Nephron progenitor cell (in vitro differentiated cells): ENCODE measurements around the gene WDR91.
"Not testable (repeated sequence)": the region's sequence is repeated elsewhere in the genome, so short reads cannot be mapped to it uniquely, and the experiment has no call there.

Source experiments
- DNase-seq: peaks from one replicate; pipeline ENCODE4 v3.0.0; 2021
- H3K27ac Mint-ChIP-seq: 2 replicates; pipeline ENCODE4 v1.8.0; 2021; ENCODE audit warnings: mild to moderate bottlenecking, moderate library complexity, mixed read lengths
- H3K27me3 Mint-ChIP-seq: 2 replicates; pipeline ENCODE4 v1.8.0; 2021; ENCODE audit warnings: mild to moderate bottlenecking, low read depth, mixed read lengths; ENCODE audit not compliant: poor library complexity
- H3K36me3 Mint-ChIP-seq: 2 replicates; pipeline ENCODE4 v1.8.0; 2021; ENCODE audit warnings: low read depth, mixed read lengths
- H3K4me1 Mint-ChIP-seq: 2 replicates; pipeline ENCODE4 v1.8.0; 2021; ENCODE audit warnings: mixed read lengths
- H3K4me3 Mint-ChIP-seq: 2 replicates; pipeline ENCODE4 v1.8.0; 2021; ENCODE audit warnings: mild to moderate bottlenecking, moderate library complexity, mixed read lengths
- H3K9me3 Mint-ChIP-seq: 2 replicates; pipeline ENCODE4 v1.8.0; 2021; ENCODE audit warnings: mild to moderate bottlenecking, moderate library complexity, mixed read lengths
- TF ChIP-seq, protein P1 (sequence below): fragments of 200-600 bp; sonication (generic); IDR thresholded peaks from 2 replicates; pipeline ENCODE4 v1.5.0; 2021; ENCODE audit warnings: antibody characterized with exemption

Gene WDR91

DNA sequence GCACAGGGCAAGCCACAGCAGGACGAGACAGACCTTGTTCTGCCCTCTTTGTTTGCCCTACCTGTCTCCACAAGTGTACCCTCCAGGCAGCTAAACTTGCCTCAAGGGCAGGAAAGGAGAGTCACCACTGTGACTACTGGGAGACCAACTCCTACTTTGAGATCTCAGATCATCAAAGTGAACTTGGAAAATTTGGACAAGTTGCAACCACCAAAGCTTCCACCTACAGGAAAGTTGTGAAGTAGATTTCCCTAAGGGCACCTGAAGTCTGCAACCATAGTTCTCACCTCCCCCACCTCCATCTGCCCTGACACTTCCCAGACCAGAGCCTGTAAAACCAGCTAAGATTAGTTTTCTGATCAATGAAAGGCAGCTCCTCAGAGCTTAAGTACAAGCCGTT lies 2.5 kb upstream of the WDR91 start:
- DNase-seq, result no peak
- peaks cover 12% of the 10 kb centered on the region for H3K4me1 Mint-ChIP-seq
- no peaks in the 10 kb centered on the region for H3K36me3 Mint-ChIP-seq
- no peak overlapping the region for H3K27ac Mint-ChIP-seq
- peaks cover 10% of the 10 kb centered on the region for H3K27me3 Mint-ChIP-seq
- peak overlapping the region; percentile 47 for H3K4me3 Mint-ChIP-seq
- H3K9me3 Mint-ChIP-seq, result no peaks in the 10 kb centered on the region
- TF ChIP-seq, protein P1, sequence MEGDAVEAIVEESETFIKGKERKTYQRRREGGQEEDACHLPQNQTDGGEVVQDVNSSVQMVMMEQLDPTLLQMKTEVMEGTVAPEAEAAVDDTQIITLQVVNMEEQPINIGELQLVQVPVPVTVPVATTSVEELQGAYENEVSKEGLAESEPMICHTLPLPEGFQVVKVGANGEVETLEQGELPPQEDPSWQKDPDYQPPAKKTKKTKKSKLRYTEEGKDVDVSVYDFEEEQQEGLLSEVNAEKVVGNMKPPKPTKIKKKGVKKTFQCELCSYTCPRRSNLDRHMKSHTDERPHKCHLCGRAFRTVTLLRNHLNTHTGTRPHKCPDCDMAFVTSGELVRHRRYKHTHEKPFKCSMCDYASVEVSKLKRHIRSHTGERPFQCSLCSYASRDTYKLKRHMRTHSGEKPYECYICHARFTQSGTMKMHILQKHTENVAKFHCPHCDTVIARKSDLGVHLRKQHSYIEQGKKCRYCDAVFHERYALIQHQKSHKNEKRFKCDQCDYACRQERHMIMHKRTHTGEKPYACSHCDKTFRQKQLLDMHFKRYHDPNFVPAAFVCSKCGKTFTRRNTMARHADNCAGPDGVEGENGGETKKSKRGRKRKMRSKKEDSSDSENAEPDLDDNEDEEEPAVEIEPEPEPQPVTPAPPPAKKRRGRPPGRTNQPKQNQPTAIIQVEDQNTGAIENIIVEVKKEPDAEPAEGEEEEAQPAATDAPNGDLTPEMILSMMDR, result no peak

DNA sequence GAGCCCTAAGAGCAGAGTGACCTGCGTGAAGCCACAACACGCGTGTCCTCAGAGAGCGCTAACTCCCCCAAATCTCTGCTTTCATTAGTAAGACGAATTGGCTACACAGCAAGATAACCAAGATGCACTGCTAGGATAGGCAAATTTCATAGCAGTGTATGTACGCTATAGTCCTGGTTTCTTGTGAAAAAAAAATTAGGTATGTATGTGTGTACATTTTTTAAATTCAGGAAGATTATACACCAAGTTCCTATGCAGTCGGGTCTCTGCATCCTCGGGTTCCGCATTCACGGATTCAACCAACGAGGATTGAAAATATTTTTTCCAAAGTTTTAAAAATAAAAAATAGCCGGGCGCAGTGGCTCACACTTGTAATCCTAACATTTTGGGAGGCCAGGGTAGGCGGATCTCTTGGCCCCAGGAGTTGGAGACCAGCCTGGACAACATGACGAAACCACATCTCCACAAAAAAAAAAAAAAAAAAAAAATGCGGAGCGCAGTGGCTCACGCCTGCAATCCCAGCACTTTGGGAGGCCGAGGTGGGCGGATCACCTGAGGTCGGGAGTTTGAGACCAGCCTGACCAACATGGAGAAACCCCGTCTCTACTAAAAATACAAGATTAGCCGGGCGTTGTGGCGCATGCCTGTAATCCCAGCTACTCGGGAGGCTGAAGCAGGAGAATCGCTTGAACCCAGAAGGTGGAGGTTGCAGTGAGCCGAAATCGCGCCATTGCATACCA lies 790 bp upstream of the WDR91 start:
- not testable (repeated sequence) for H3K36me3 Mint-ChIP-seq, H3K9me3 Mint-ChIP-seq, DNase-seq
- peaks cover 10% of the 10 kb centered on the region for H3K27me3 Mint-ChIP-seq
- H3K4me1 Mint-ChIP-seq, result peaks cover 29% of the 10 kb centered on the region
- H3K4me3 Mint-ChIP-seq, result peak overlapping the region; percentile 95
- peak overlapping the region; percentile 13 for H3K27ac Mint-ChIP-seq

DNA sequence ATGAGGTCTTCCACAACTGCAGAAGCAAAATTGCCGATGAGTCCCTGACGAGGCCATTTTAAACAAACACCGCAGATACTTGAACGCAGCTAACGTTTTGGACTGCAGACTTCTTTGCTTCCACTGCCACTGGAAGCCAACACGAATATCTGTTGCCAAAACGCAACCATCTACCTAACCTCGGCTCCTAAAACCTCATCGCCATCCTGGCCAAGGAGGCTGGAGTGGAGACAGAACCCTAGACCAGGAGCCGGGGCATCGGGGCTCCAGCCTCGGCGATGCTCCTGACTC lies 493 bp downstream of the WDR91 start:
- DNase-seq, result no peak
- H3K27me3 Mint-ChIP-seq, result peaks cover 10% of the 10 kb centered on the region
- H3K36me3 Mint-ChIP-seq, result peaks cover under 1% of the 10 kb centered on the region
- peak overlapping the region; percentile 95 for H3K4me3 Mint-ChIP-seq
- no peak overlapping the region for H3K27ac Mint-ChIP-seq
- no peaks in the 10 kb centered on the region for H3K9me3 Mint-ChIP-seq
- peaks cover 25% of the 10 kb centered on the region for H3K4me1 Mint-ChIP-seq
- TF ChIP-seq, protein P1, result no peak

DNA sequence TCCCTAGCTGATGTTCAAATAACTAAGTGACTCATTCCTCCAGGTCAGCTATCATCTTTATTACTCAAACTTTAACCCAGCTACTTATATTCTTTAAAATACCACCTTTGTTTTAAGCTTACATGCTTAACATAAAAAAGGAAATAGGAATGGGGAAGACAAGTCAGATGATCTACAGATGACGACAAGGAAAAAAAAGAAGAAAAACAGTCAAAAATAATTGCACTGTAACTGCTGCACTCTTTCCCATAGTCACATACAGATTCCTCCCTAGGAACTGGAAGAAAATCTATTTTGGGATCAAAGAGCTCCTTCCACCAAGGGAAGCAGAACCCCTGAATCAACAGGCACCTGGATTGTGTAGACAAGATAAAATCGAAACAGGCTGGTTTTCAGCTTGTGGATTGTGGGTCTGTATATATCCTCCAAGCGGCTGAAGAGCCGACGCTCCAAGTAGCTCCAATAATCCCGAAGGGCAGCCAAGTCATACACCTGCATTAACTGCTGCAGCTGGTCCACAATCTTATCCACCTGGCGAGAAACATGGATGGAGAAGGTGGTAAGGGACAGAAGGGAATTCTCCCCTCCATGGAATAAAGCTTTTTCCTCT lies 2.0 kb downstream of the WDR91 start:
- no peak for DNase-seq

DNA sequence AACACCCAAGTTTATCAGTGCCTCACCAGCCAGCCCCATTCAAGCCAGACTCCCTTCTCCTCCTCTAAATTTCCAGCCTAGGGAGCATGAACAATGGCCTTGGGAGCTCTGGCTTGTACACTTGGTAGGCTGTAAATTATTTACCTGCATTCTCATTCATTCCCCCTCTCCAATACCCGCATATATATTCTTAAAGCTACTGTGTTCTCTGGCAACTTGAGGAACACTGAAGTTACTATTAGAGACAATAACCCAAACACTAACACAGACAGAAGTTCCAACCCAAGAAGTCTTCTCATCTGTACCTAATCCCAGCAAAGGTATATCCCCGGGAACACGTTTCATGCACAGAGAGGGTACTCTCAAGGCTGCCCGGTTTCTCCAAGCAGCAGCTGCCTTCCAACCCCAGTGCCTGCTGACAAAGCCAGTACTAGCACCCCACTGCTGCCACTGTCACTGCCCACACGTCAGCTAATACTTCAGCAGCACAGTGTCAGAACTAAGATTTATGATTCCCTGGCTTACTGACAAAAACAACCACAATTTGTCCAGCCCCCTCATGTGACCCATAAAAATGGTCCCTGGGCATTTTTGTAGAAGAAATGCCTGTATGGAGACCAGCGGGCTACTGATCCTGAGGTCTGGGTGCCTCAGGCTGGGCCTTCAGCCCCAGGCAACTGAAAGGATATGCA lies 3.1 kb downstream of the WDR91 start:
- Mint-ChIP-seq H3K27me3 (peaks cover 10% of the 10 kb centered on the region), H3K9me3 (no peaks in the 10 kb centered on the region), H3K4me1 (peaks cover 25% of the 10 kb centered on the region), H3K36me3 (peaks cover 10% of the 10 kb centered on the region), H3K4me3 (peak overlapping the region; percentile 16), H3K27ac (peak overlapping the region; percentile 37)
- DNase-seq, result no peak
- TF ChIP-seq, protein P1, result no peak

More for the DNA sequence above, 2.0 kb downstream of the WDR91 start:
- Mint-ChIP-seq H3K27ac (no peak overlapping the region), H3K9me3 (no peaks in the 10 kb centered on the region), H3K4me1 (peaks cover 25% of the 10 kb centered on the region), H3K4me3 (peak overlapping the region; percentile 44), H3K27me3 (peaks cover 10% of the 10 kb centered on the region), H3K36me3 (peaks cover 10% of the 10 kb centered on the region)
- TF ChIP-seq, protein P1, result no peak

DNA sequence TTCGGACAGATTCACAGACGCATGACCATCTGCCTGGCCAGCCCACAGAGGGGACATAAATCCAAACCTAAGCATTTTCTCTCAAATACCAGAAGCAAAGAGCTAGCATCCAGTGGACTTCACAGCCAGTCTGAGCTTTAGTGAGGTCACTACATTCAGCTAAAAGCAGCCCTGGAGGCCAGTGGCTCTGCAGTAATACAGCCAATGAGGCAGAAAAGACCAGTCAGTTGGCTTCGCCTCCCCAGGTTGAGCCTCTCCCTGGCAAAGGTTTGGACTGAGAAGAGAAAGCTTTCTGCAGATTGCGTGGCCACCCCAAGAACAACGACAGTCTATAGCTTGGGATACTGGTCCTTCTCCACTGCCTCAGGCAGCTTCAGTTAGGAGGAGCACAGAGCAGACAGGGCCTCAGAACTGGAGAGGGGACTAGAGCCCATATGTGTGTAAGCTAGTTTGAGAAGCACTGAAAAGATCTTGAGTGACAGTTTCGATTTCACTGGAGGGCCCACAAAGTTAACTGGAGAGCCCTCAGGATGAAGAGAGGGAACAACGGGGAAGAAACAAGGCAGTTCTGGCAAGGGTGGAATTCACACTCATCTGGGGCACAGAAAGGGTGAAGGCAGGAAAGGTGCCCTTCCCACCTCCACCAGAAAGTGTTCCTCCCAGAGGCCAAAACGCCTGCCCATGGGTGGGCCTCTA lies 3.8 kb downstream of the WDR91 start:
- DNase-seq, result no peak
- H3K36me3 Mint-ChIP-seq, result peaks cover 10% of the 10 kb centered on the region
- no peak overlapping the region for H3K4me3 Mint-ChIP-seq
- peak overlapping the region; percentile 30 for H3K27ac Mint-ChIP-seq
- TF ChIP-seq, protein P1, result no peak
- no peaks in the 10 kb centered on the region for H3K9me3 Mint-ChIP-seq
- H3K4me1 Mint-ChIP-seq, result peaks cover 25% of the 10 kb centered on the region
- peaks cover 10% of the 10 kb centered on the region for H3K27me3 Mint-ChIP-seq
